Fibroblast of skin of right biceps (primary cell): ENCODE measurements around the gene TNRC6C.

Experiments
- DNase-seq: peaks from one replicate; pipeline ENCODE4 v3.0.0-alpha.2; 2013

TNRC6C gene

GRCh38 chr17:78142119-78142861, 183.8 kb downstream of the TNRC6C start:
- DNase-seq: peak; percentile 46

GRCh38 chr17:78143214-78144146, 185.0 kb downstream of the TNRC6C start:
- no peak for DNase-seq

- DNase-seq: peak; percentile 55
Measured at GRCh38 chr17:78144147-78144719, 185.7 kb downstream of the TNRC6C start.

- DNase-seq: no peak
Measured at GRCh38 chr17:78144736-78145641, 186.5 kb downstream of the TNRC6C start.

GRCh38 chr17:78146471-78146869, 188.0 kb downstream of the TNRC6C start:
- no peak for DNase-seq

- no peak for DNase-seq
Measured at GRCh38 chr17:78146881-78147280, 188.4 kb downstream of the TNRC6C start.

- DNase-seq: no peak
Measured at GRCh38 chr17:78147315-78147998, 189.0 kb downstream of the TNRC6C start.

- no peak for DNase-seq
Measured at GRCh38 chr17:78148286-78149016, 189.9 kb downstream of the TNRC6C start.

- peak; percentile 75 for DNase-seq
Measured at GRCh38 chr17:78151514-78152008, 193.1 kb downstream of the TNRC6C start.

GRCh38 chr17:78154903-78155811, 196.7 kb downstream of the TNRC6C start:
- no peak for DNase-seq
